ENCODE measurements around the gene SERPINB6. TPM values are rescaled to one million over a fixed set of nuclear protein-coding genes. Genes with fewer than 3 reads are reported as not detected.
"Not testable (repeated sequence)": the region's sequence is repeated elsewhere in the genome, so short reads cannot be mapped to it uniquely, and the experiment has no call there.

The SERPINB6 gene
- total RNA-seq, 5 donors from 2014 or later (not counting 1 experiment from before 2014, with no cell fraction given): 30.0 to 49.0 (median 38.0) TPM

GRCh38 chr6:2998249-2998997 is 27.1 kb upstream of the SERPINB6 start:
- DNase-seq (peak; percentile 36 to 77 (median 59)), ATAC-seq (replicated peaks in 1 of 4) (peak; percentile 43 to 71 (median 48))
- Mint-ChIP-seq H3K4me1 (peaks cover 21 to 36% (median 27%) of the 10 kb centered on the region in 3 donors), H3K36me3 (peaks cover 10% of the 10 kb centered on the region), H3K27ac (peak overlapping the region; percentile 52 to 75), H3K4me3 (peak overlapping the region; percentile 76 to 88 (median 85))
- Histone ChIP-seq H3K27ac (ENCODE audit: low read length) (peak overlapping the region; percentile 78), H3K4me1 (ENCODE audit: control insufficient read depth in 1 of 2, extremely low read depth in 1 of 2, insufficient read depth in 2 of 2, low read length in 2 of 2) (peaks cover 7 to 28% of the 10 kb centered on the region in 2 experiments), H3K4me3 (ENCODE audit: control insufficient read depth in 1 of 2, extremely low read depth in 1 of 2, low read length in 1 of 2) (peak overlapping the region; percentile 76 to 86)
- H3K9me3 Mint-ChIP-seq; POLR2A ChIA-PET; H3K27me3 ChIP-seq (replicated peaks in 1 of 2; ENCODE audit: control insufficient read depth in 2 of 2, extremely low read depth in 1 of 2, insufficient read depth in 2 of 2, low read length in 1 of 2); H3K27me3 Mint-ChIP-seq; H3K36me3 ChIP-seq (ENCODE audit: control insufficient read depth in 2 of 2, extremely low read depth in 1 of 2, insufficient read depth in 1 of 2, low read length in 1 of 2); H3K9me3 ChIP-seq: not testable (repeated sequence)
- CTCF ChIA-PET: interaction anchor here in 1 of 2 donors (0.7 to 1.2 kb wide), 4 partner anchors 8 to 58 kb away, joined by 3 to 5 read pairs (median 3); no protein-coding TSS in a partner anchor
- WGBS (ENCODE audit: insufficient coverage): 0% methylated on average over 1 of the region's 16 CpGs

DNA sequence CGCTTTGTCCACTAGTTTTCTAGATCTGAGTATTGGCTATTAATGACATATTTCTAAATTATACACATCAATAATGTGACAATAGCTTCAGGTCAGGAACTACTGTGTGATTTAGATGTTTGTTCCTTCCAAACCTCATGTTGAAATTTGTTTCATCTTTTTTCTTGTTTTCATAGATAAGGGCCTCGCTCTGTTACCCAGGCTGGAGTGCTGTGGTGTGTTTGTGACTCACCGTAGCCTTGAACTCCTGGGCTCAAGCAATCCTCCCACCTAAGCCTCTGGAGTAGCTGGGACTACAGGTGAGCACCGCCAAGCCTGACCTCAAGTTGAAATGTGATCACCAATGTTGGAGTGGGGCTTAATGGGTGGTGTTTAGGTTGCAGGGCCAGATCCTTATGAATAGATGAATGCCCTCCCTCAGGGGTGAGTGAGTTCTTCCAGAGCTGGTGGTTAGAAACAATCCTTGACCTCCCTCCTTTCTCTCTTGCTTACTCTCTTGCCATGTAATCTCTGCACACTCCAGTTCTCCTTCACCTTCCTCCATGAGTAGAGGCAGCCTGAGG is 22.5 kb upstream of the SERPINB6 start:
- no peak overlapping the region for H3K4me3 ChIP-seq (ENCODE audit: control insufficient read depth in 1 of 2, extremely low read depth in 1 of 2, low read length in 1 of 2)
- no peaks in the 10 kb centered on the region for H3K36me3 Mint-ChIP-seq
- ChIA-PET POLR2A (no interaction called here), CTCF (interaction anchor here in 1 of 2 donors (0.5 kb wide), 1 partner anchor 127 kb away, joined by 3 read pairs; no protein-coding TSS in a partner anchor)
- H3K27ac Mint-ChIP-seq: no peak overlapping the region
- WGBS (ENCODE audit: insufficient coverage): no CpG with 5 or more reads among the region's 4 CpGs
- ATAC-seq (replicated peaks in 1 of 4): no peak
- peaks cover 14 to 24% (median 17%) of the 10 kb centered on the region in 3 donors for H3K4me1 Mint-ChIP-seq
- H3K4me3 Mint-ChIP-seq: no peak overlapping the region
- no peaks in the 10 kb centered on the region for H3K9me3 ChIP-seq
- no peaks in the 10 kb centered on the region for H3K36me3 ChIP-seq (ENCODE audit: control insufficient read depth in 2 of 2, extremely low read depth in 1 of 2, insufficient read depth in 1 of 2, low read length in 1 of 2)
- no peak for DNase-seq
- no peaks in the 10 kb centered on the region for H3K9me3 Mint-ChIP-seq
- H3K27me3 ChIP-seq (replicated peaks in 1 of 2; ENCODE audit: control insufficient read depth in 2 of 2, extremely low read depth in 1 of 2, insufficient read depth in 2 of 2, low read length in 1 of 2): no peaks in the 10 kb centered on the region
- no peaks in the 10 kb centered on the region for H3K27me3 Mint-ChIP-seq
- H3K4me1 ChIP-seq (ENCODE audit: control insufficient read depth in 1 of 2, extremely low read depth in 1 of 2, insufficient read depth in 2 of 2, low read length in 2 of 2): peaks cover 6 to 15% of the 10 kb centered on the region in 2 experiments
- no peak overlapping the region for H3K27ac ChIP-seq (ENCODE audit: low read length)

- DNase-seq: no peak
- peaks cover 11 to 21% of the 10 kb centered on the region in 2 experiments for H3K4me1 ChIP-seq (ENCODE audit: control insufficient read depth in 1 of 2, extremely low read depth in 1 of 2, insufficient read depth in 2 of 2, low read length in 2 of 2)
- no peaks in the 10 kb centered on the region for H3K36me3 ChIP-seq (ENCODE audit: control insufficient read depth in 2 of 2, extremely low read depth in 1 of 2, insufficient read depth in 1 of 2, low read length in 1 of 2)
- no peaks in the 10 kb centered on the region for H3K9me3 ChIP-seq
- H3K27ac Mint-ChIP-seq: peak overlapping the region in 1 of 2 donors; percentile 39
- ATAC-seq (replicated peaks in 1 of 4): no peak
- POLR2A ChIA-PET: interaction anchor here in 1 of 2 donors (0.6 kb wide), 1 partner anchor 75 kb away, joined by 5 read pairs; no protein-coding TSS in a partner anchor
- H3K4me3 ChIP-seq (ENCODE audit: control insufficient read depth in 1 of 2, extremely low read depth in 1 of 2, low read length in 1 of 2): no peak overlapping the region
- H3K27me3 Mint-ChIP-seq: no peaks in the 10 kb centered on the region
- WGBS (ENCODE audit: insufficient coverage): 86% methylated on average over 1 of the region's 6 CpGs
- H3K9me3 Mint-ChIP-seq: no peaks in the 10 kb centered on the region
- no peaks in the 10 kb centered on the region for H3K27me3 ChIP-seq (replicated peaks in 1 of 2; ENCODE audit: control insufficient read depth in 2 of 2, extremely low read depth in 1 of 2, insufficient read depth in 2 of 2, low read length in 1 of 2)
- H3K27ac ChIP-seq (ENCODE audit: low read length): no peak overlapping the region
- H3K4me1 Mint-ChIP-seq: peaks cover 21 to 27% (median 21%) of the 10 kb centered on the region in 3 donors
- H3K4me3 Mint-ChIP-seq: no peak overlapping the region
- CTCF ChIA-PET: no interaction called here
- no peaks in the 10 kb centered on the region for H3K36me3 Mint-ChIP-seq
Measured at GRCh38 chr6:2992330-2992979, 21.1 kb upstream of the SERPINB6 start.

GRCh38 chr6:2990932-2991506 is 19.7 kb upstream of the SERPINB6 start:
- POLR2A ChIA-PET: interaction anchor here (0.5 to 2.3 kb wide), 12 partner anchors 11 to 252 kb away, joined by 3 to 32 read pairs (median 4); partner anchors contain the start of gene WRNIP1 (in 1 of the 2)
- DNase-seq (peak in 1 of 35 experiments; percentile 31), ATAC-seq (replicated peaks in 1 of 4) (no peak)
- CTCF ChIA-PET: interaction anchor here (0.6 to 2.8 kb wide), 15 partner anchors 8 to 858 kb away, joined by 3 to 25 read pairs (median 4); partner anchors contain the start of genes FAM50B (in 1 of the 2), NQO2 (in 1 of the 2), SERPINB1 (in 1 of the 2) and SERPINB6 (in 1 of the 2)
- H3K36me3 Mint-ChIP-seq: no peaks in the 10 kb centered on the region
- 20% methylated on average over 1 of the region's 10 CpGs for WGBS (ENCODE audit: insufficient coverage)
- no peaks in the 10 kb centered on the region for H3K36me3 ChIP-seq (ENCODE audit: control insufficient read depth in 2 of 2, extremely low read depth in 1 of 2, insufficient read depth in 1 of 2, low read length in 1 of 2)
- peak overlapping the region; percentile 96 for H3K27ac ChIP-seq (ENCODE audit: low read length)
- no peaks in the 10 kb centered on the region for H3K27me3 ChIP-seq (replicated peaks in 1 of 2; ENCODE audit: control insufficient read depth in 2 of 2, extremely low read depth in 1 of 2, insufficient read depth in 2 of 2, low read length in 1 of 2)
- peak overlapping the region; percentile 100 for H3K27ac Mint-ChIP-seq
- H3K9me3 ChIP-seq: no peaks in the 10 kb centered on the region
- H3K4me3 Mint-ChIP-seq: peak overlapping the region; percentile 92 to 93 (median 92)
- H3K4me1 ChIP-seq (ENCODE audit: control insufficient read depth in 1 of 2, extremely low read depth in 1 of 2, insufficient read depth in 2 of 2, low read length in 2 of 2): peaks cover 14 to 26% of the 10 kb centered on the region in 2 experiments
- H3K4me3 ChIP-seq (ENCODE audit: control insufficient read depth in 1 of 2, extremely low read depth in 1 of 2, low read length in 1 of 2): peak overlapping the region; percentile 81 to 97
- no peaks in the 10 kb centered on the region for H3K27me3 Mint-ChIP-seq
- H3K4me1 Mint-ChIP-seq: peaks cover 23 to 37% (median 30%) of the 10 kb centered on the region in 3 donors
- H3K9me3 Mint-ChIP-seq: no peaks in the 10 kb centered on the region

DNA sequence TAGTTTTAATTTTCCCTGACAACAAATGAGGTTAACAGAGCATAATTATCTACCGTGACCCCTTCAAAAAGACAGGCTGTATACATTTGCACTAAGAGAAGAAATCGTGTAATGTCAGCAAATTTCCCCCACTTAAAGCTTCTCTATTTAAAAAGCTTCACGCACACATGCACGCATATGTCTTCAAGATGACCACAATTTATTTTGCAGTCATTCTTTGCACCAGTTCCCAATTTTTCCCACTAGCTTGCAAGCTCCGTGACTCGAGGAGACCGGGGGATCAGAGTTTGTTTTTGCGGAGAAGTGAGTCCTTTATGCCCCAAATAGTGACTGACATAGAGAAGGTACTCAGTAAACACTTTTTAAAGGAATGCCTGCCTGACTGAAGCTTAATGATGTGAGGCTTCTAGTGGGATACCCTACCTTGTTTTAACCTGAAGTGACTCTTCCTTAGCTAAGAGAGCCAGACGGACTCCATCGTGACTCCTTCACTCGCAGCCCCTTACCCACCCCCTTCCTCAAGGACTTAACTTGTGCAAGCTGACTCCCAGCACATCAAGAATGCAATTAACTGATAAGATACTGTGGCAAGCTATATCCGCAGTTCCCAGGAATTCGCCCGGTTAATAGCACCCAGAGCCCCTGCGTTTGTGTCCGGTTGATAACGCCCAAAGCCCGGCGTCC is 19.0 kb upstream of the SERPINB6 start:
- no peaks in the 10 kb centered on the region for H3K27me3 Mint-ChIP-seq
- Histone ChIP-seq H3K27ac (ENCODE audit: low read length) (peak overlapping the region; percentile 96), H3K4me1 (ENCODE audit: control insufficient read depth in 1 of 2, extremely low read depth in 1 of 2, insufficient read depth in 2 of 2, low read length in 2 of 2) (peaks cover 14 to 26% of the 10 kb centered on the region in 2 experiments), H3K4me3 (ENCODE audit: control insufficient read depth in 1 of 2, extremely low read depth in 1 of 2, low read length in 1 of 2) (peak overlapping the region; percentile 81 to 97), H3K27me3 (replicated peaks in 1 of 2; ENCODE audit: control insufficient read depth in 2 of 2, extremely low read depth in 1 of 2, insufficient read depth in 2 of 2, low read length in 1 of 2) (no peaks in the 10 kb centered on the region), H3K36me3 (ENCODE audit: control insufficient read depth in 2 of 2, extremely low read depth in 1 of 2, insufficient read depth in 1 of 2, low read length in 1 of 2) (no peaks in the 10 kb centered on the region), H3K9me3 (no peaks in the 10 kb centered on the region)
- no peaks in the 10 kb centered on the region for H3K36me3 Mint-ChIP-seq
- peak overlapping the region; percentile 92 to 93 (median 92) for H3K4me3 Mint-ChIP-seq
- POLR2A ChIA-PET: interaction anchor here (0.5 to 2.6 kb wide), 24 partner anchors 9 to 1031 kb away, joined by 3 to 32 read pairs (median 4); partner anchors contain the start of genes NQO2 (in 1 of the 2), RIPK1 (in 1 of the 2), SERPINB1 (in 1 of the 2) and SERPINB6 (in 1 of the 2)
- H3K9me3 Mint-ChIP-seq: no peaks in the 10 kb centered on the region
- H3K27ac Mint-ChIP-seq: peak overlapping the region; percentile 100
- peaks cover 23 to 37% (median 30%) of the 10 kb centered on the region in 3 donors for H3K4me1 Mint-ChIP-seq
- ATAC-seq (replicated peaks in 1 of 4) (no peak), DNase-seq (peak in 4 of 35 experiments; percentile 10 to 42 (median 25))
- CTCF ChIA-PET: interaction anchor here (0.6 to 2.8 kb wide), 29 partner anchors 8 to 858 kb away, joined by 3 to 25 read pairs (median 5); partner anchors contain the start of genes SERPINB1 (in 2 of the 2), FAM50B (in 1 of the 2), NQO2 (in 1 of the 2) and RIPK1 (in 1 of the 2)
- 15% methylated on average over 16 of the region's 19 CpGs for WGBS (ENCODE audit: insufficient coverage)

All from T-cell (primary cell).